Breast epithelium (tissue), 4 donors: ENCODE results near the gene MFF. TPM values are rescaled to one million over a fixed set of nuclear protein-coding genes. Genes with fewer than 3 reads are reported as not detected.

Experiments used
- DNase-seq, 2 donors: peaks; one replicate each; pipeline ENCODE4 v3.0.0-alpha.2; 2019; ENCODE audit warnings: low spot score in 2 of 2
- H3K27ac ChIP-seq, 2 donors: fragments of 200-600 bp; sonication (generic) in 1 of 2; one replicate each; pipeline ENCODE4 v1.5.1; 2016 to 2019; ENCODE audit warnings: mild to moderate bottlenecking in 1 of 2
- H3K27me3 ChIP-seq, 2 donors: fragments of 200-600 bp; sonication (generic) in 1 of 2; one replicate each; pipeline versions ENCODE4 v1.5.1 to v1.6.0; 2017 to 2019; ENCODE audit warnings: control low read depth in 1 of 2, mild to moderate bottlenecking in 1 of 2
- H3K36me3 ChIP-seq: fragments of 200-600 bp; one replicate; pipeline ENCODE4 v1.5.1; 2019
- H3K4me1 ChIP-seq, 2 donors: fragments of 200-600 bp; sonication (generic); one replicate each; pipeline ENCODE4 v1.5.1; 2016 to 2019; ENCODE audit warnings: control low read depth in 1 of 2
- H3K4me3 ChIP-seq, 3 donors: fragments of 200-600 bp; sonication (generic); 1 replicate in 2 of 3; 2 replicates in 1 of 3; pipeline ENCODE4 v1.5.1; 2016 to 2019; ENCODE audit warnings: mild to moderate bottlenecking in 3 of 3, moderate library complexity in 2 of 3
- H3K9me3 ChIP-seq, 2 donors: fragments of 200-600 bp; sonication (generic) in 1 of 2; one replicate each; pipeline ENCODE4 v1.5.1; 2016 to 2019; ENCODE audit warnings: control low read depth in 1 of 2
- POLR2A ChIP-seq: fragments of 450-650 bp; IDR thresholded peaks from one replicate; pipeline ENCODE4 v1.6.1; 2016; ENCODE audit warnings: antibody characterized with exemption, mild to moderate bottlenecking, moderate library complexity
- POLR2AphosphoS5 ChIP-seq, 3 donors: sonication (generic); formaldehyde crosslinking; IDR thresholded peaks; one replicate each; pipeline ENCODE4 v1.6.1; 2017; ENCODE audit warnings: antibody characterized with exemption in 3 of 3
- intact Hi-C: fragments of 100-400 bp; cut with DNase I; formaldehyde crosslinking; loops from one replicate; pipeline ENCODE4 v1.15.1; 2023; ENCODE audit warnings: low total_unique reads
- total RNA-seq, 3 donors: library from RNA; depleted of rRNA; stranded (reverse); fragments of >200 nt; gene quantifications; one replicate each; pipeline ENCODE4 v1.1.0, GENCODE V29; 2016
- TF ChIP-seq, protein P1 (sequence below), 3 donors: fragments of 450-650 bp; IDR thresholded peaks; one replicate each; pipeline ENCODE4 v1.5.1; 2016 to 2017; ENCODE audit warnings: antibody characterized with exemption in 3 of 3, mild to moderate bottlenecking in 3 of 3, moderate library complexity in 3 of 3

MFF gene, protein sequence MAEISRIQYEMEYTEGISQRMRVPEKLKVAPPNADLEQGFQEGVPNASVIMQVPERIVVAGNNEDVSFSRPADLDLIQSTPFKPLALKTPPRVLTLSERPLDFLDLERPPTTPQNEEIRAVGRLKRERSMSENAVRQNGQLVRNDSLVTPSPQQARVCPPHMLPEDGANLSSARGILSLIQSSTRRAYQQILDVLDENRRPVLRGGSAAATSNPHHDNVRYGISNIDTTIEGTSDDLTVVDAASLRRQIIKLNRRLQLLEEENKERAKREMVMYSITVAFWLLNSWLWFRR
- total RNA-seq = 100 to 1,000 TPM; 120 to 135 (median 122) TPM

DNA sequence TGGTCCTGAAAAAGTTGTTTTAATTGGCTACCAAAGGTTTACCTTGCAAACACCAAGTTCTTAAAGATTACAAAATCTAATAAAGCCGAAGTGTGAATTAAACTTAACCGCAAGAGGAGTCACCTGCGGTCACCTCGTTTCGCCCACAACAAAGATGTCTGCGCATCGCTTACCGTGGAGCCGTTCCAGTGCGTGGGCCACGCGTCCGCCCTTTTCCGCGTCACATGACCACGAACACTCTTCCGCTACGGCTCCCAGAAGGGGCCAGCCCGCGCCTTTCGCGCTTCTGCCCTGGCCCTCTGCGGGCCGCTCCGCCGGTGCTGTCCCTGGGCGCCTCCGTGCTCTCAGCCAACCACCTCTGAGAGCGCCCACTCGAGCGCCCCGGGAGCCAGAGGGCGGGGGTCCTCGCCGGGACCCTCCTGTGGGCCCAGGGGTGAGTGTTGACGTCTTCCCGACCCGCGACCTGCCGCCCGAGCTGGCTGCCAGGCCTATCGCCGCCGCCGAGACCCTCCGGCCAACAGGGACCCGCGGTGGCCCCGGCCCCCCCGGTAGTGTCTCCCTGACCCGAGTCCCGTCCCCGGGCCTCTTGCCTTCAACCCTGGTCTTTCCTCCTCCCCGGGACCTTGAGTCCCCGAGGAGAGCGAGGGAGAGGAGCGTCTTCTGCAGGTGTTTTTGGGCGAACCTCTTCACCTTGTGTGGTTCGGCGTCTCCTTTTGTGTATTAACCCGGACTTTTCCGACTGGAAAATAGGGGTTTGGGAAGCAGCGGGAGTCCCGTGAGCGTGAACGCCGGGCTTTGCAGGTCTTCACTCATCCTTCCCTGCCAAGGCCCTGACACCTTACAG, at the start of gene MFF:
Gene MFF (plus strand): TSS at position 257 of the 844 bp plus-strand sequence. CDS start 5,415 bp downstream, outside the sequence.
- intact Hi-C loops = no loop called here
- Histone ChIP-seq H3K4me3 (peak within 1 kb of the TSS; percentile 91 to 100 (median 94)), H3K4me1 (no peaks in the 10 kb centered on the region), H3K9me3 (no peaks in the 10 kb centered on the region), H3K27me3 (no peaks in the 10 kb centered on the region), H3K36me3 (no peaks in the 10 kb centered on the region), H3K27ac (peak within 1 kb of the TSS; percentile 94 to 96)
- TF ChIP-seq POLR2AphosphoS5 (IDR thresholded peaks at IDR 0.05) = peak; percentile 85 to 94 (median 92)
- peak; percentile 51 for TF ChIP-seq POLR2A
- TF ChIP-seq, protein P1, sequence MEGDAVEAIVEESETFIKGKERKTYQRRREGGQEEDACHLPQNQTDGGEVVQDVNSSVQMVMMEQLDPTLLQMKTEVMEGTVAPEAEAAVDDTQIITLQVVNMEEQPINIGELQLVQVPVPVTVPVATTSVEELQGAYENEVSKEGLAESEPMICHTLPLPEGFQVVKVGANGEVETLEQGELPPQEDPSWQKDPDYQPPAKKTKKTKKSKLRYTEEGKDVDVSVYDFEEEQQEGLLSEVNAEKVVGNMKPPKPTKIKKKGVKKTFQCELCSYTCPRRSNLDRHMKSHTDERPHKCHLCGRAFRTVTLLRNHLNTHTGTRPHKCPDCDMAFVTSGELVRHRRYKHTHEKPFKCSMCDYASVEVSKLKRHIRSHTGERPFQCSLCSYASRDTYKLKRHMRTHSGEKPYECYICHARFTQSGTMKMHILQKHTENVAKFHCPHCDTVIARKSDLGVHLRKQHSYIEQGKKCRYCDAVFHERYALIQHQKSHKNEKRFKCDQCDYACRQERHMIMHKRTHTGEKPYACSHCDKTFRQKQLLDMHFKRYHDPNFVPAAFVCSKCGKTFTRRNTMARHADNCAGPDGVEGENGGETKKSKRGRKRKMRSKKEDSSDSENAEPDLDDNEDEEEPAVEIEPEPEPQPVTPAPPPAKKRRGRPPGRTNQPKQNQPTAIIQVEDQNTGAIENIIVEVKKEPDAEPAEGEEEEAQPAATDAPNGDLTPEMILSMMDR (IDR thresholded peaks at IDR 0.05) = peak in 1 of 3 donors; percentile 6
- peak; percentile 87 to 91 for DNase-seq

DNA sequence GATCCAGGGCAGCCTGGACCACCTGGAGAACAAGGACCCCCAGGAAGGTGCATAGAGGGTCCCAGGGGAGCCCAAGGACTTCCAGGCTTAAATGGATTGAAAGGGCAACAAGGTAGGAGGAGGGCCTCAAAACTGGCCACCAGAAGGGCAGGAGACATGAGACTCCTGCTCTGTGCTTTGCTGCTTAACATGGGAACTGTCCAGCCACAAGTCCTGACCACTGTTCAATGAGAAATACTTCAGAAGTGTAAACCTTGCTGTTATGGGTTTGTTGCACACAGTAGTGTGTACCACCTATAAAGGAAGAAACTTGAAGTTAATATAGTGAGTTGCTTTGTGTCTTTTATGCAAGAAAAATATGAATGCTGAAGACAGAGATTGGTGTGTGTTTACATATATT, 44.2 kb upstream of the MFF start:
- no peaks in the 10 kb centered on the region for H3K4me1 ChIP-seq
- H3K27me3 ChIP-seq = no peaks in the 10 kb centered on the region
- no peaks in the 10 kb centered on the region for H3K36me3 ChIP-seq
- TF ChIP-seq POLR2A = no peak
- TF ChIP-seq, protein P1 (IDR thresholded peaks at IDR 0.05) = no peak
- no peak overlapping the region for H3K27ac ChIP-seq
- no peak for DNase-seq
- H3K4me3 ChIP-seq = no peak overlapping the region
- intact Hi-C loops = no loop called here
- H3K9me3 ChIP-seq = no peaks in the 10 kb centered on the region

DNA sequence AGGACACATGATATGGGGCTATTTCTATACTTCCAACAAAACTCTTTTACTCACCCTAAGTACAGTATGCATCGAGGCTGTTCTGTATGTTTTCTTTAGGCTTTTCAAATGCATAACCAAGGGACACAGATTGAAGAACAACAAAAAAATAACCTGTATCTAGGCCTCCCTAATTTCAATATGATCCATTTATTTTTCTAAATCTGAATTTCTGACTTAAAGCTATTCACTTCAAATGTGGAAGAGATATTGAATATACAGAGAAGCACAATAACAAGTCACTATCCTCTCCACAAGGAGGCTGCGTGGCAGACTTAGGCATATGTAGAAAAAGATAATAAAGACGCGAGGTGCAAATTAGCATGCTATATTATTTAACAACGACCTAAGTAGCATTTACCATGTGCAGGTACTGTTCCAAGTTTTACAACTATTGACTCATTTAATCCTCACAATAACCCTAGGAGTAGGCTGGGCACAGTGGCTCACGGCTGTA, 39.3 kb upstream of the MFF start:
- TF ChIP-seq, protein P1 (IDR thresholded peaks at IDR 0.05) = no peak
- TF ChIP-seq POLR2A (no peak), POLR2AphosphoS5 (IDR thresholded peaks at IDR 0.05) (no peak)
- intact Hi-C loops = no loop called here
- Histone ChIP-seq H3K9me3 (no peaks in the 10 kb centered on the region), H3K4me1 (no peaks in the 10 kb centered on the region), H3K27ac (no peak overlapping the region), H3K36me3 (no peaks in the 10 kb centered on the region), H3K27me3 (no peaks in the 10 kb centered on the region), H3K4me3 (no peak overlapping the region)
- DNase-seq = no peak

DNA sequence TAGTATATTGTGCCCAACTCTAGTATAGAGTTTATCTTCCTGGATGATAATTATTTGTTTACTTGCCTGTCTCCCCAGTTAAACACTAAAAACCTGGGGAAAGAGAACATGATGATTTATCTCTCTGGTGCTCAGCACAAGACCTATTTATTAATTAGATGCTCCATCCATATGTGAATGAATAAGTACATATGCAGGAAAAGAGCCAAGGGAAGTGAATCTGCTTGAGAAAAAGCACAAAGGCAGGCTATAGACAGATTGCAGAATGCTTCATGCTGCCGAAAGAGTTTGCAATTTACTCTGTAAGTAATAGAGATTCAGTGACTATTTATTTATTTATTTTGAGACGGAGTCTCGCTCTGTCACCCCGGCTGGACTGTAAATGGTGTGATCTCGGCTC, 37.3 kb upstream of the MFF start:
- intact Hi-C loops = no loop called here
- no peak overlapping the region for H3K4me3 ChIP-seq

More for the DNA sequence above, 37.3 kb upstream of the MFF start:
- Histone ChIP-seq H3K27ac (no peak overlapping the region), H3K4me1 (no peaks in the 10 kb centered on the region), H3K9me3 (no peaks in the 10 kb centered on the region), H3K36me3 (no peaks in the 10 kb centered on the region), H3K27me3 (no peaks in the 10 kb centered on the region)
- no peak for DNase-seq
- TF ChIP-seq POLR2A (no peak), POLR2AphosphoS5 (IDR thresholded peaks at IDR 0.05) (no peak)
- TF ChIP-seq, protein P1 (IDR thresholded peaks at IDR 0.05) = no peak
